GM10248 (cell line): ENCODE data around the gene BRD8.

Experiments
- CTCF ChIA-PET: fragments of 300-600 bp; sonication (Branson Sonifier 250); formaldehyde crosslinking; extraction: SDS; loops from one replicate; lab custom pipeline; 2021; ENCODE audit warnings: antibody characterized with exemption; lab: Yijun Ruan, JAX
- POLR2A ChIA-PET: fragments of 350-650 bp; sonication (Branson Sonifier 250); formaldehyde crosslinking; extraction: SDS; loops from one replicate; lab custom pipeline; 2020; ENCODE audit warnings: antibody characterized with exemption; lab: Yijun Ruan, JAX
- DNase-seq: peaks from one replicate; pipeline ENCODE4 v3.0.0; 2012; ENCODE audit errors: extremely low spot score
- TF ChIP-seq, protein P1 (sequence below): IDR thresholded peaks from 2 replicates; pipeline ENCODE4 v1.5.1; 2012; ENCODE audit warnings: mild to moderate bottlenecking, low read depth; ENCODE audit errors: extremely low read depth, missing control alignments, control extremely low read depth

Gene BRD8

GRCh38 chr5:138096997-138097828 is 81.2 kb downstream of the BRD8 start:
- TF ChIP-seq, protein P1, sequence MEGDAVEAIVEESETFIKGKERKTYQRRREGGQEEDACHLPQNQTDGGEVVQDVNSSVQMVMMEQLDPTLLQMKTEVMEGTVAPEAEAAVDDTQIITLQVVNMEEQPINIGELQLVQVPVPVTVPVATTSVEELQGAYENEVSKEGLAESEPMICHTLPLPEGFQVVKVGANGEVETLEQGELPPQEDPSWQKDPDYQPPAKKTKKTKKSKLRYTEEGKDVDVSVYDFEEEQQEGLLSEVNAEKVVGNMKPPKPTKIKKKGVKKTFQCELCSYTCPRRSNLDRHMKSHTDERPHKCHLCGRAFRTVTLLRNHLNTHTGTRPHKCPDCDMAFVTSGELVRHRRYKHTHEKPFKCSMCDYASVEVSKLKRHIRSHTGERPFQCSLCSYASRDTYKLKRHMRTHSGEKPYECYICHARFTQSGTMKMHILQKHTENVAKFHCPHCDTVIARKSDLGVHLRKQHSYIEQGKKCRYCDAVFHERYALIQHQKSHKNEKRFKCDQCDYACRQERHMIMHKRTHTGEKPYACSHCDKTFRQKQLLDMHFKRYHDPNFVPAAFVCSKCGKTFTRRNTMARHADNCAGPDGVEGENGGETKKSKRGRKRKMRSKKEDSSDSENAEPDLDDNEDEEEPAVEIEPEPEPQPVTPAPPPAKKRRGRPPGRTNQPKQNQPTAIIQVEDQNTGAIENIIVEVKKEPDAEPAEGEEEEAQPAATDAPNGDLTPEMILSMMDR: no peak
- ChIA-PET CTCF (interaction anchor here (1.0 to 2.1 kb wide), 6 partner anchors 9 to 61 kb away, joined by 3 to 6 read pairs (median 4); no protein-coding TSS in a partner anchor), POLR2A (no interaction called here)
- DNase-seq: no peak

DNA sequence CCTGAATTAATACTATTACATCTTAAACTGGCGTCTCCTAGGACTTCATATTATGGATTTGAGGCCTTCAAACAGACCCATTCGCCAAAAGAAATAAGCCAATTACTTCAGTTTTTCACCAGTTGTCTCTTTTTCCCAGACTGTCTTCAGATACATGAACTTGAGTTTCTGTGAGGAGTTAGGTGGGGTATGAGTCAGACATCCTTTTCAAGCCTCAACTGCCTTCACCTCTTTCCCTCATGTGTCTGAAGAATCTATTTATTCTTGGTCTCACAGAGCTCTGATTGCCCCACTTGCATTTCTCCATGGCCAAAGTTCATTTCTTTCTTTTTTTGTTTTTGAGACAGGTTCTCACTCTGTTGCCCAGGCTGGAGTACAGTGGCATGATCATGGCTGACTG is 82.1 kb downstream of the BRD8 start:
- POLR2A ChIA-PET: no interaction called here
- TF ChIP-seq, protein P1: no peak
- DNase-seq: no peak
- CTCF ChIA-PET: interaction anchor here (1.0 to 2.1 kb wide), 4 partner anchors 8 to 60 kb away, joined by 3 to 6 read pairs (median 4); no protein-coding TSS in a partner anchor

DNA sequence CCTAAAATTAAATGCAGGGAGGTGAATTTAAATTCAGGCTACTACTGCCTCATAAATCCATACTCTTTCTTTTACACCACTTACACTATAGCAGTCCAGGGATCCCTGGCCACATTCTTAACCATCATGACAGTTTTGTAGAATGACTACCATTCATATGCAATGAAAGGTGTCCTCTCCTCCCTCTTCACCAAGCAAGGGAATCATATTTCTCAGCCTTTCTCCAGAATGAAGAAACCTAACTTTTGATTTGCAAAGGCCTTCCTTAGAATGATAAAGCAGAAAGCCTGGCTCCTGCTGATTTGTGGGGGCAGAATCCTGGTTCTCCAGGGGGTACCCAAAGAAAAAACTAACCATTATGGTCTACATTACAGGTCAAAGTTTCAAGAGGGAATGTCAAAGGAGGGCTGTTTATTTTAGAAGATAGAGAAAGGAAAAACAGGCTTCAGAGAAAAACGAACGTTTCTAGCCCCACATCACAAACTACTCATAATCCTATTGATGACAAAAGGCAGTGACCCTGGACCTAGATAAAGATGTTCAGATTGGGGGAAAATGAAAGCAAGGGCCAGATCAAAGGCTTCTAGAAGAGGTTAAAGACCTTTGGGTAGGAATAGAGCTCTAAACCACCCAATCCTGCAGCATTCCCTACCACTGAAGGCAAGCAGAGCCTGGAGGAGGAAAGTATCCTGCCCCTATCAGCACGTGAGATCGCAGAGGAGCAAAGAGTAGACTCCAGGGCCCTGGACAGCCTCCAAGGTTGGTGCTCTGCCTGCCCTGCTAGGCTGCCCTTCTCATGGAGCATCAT is 83.1 kb downstream of the BRD8 start:
- DNase-seq: no peak
- TF ChIP-seq, protein P1: no peak
- ChIA-PET POLR2A (no interaction called here), CTCF (interaction anchor here (2.1 kb wide), 1 partner anchor 59 kb away, joined by 4 read pairs; no protein-coding TSS in a partner anchor)

DNA sequence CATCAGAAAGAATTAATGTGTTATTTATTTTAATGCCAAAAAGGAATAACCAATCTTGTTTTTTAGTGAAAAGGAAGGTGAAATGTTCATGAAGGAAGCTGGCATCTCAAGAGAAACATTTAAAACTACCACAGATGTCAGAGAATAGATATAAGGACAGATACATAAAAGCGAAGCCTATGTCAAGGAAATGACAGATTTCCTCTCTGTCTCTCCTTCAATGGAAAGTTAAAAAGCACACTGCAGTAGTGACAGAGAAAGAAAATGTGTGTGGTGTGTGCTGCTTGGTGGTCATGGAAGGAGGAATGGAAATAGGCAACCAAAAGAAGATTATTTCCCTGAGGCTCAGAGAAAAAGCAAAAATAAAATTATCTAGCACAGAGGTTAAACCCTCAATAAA is 85.4 kb downstream of the BRD8 start:
- ChIA-PET POLR2A (no interaction called here), CTCF (interaction anchor here (4.1 kb wide), 1 partner anchor 15 kb away, joined by 24 read pairs; no protein-coding TSS in a partner anchor)
- no peak for DNase-seq
- TF ChIP-seq, protein P1: no peak

DNA sequence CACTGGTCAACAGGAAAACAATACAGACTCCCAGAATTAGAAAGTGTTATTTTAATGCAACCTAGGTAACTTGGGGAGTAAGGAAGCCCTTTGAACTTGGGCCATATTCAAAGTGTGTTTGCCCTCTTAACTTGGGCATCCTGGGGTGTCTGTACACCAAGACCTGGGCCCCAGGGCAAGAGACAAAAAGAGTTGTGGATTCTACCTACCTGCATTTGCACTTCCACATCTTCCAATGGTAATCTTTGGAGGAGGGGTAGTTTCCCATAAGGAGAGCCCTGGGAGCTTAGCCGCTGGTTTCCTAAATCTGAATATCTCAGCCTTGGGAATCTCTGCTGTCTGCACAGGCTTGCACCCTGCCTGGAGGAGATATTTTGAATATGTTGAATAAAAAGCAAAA is 86.1 kb downstream of the BRD8 start:
- CTCF ChIA-PET: interaction anchor here (2.3 to 4.1 kb wide), 2 partner anchors 10 to 15 kb away, joined by 12 to 24 read pairs; no protein-coding TSS in a partner anchor
- TF ChIP-seq, protein P1: no peak
- POLR2A ChIA-PET: no interaction called here
- DNase-seq: no peak

DNA sequence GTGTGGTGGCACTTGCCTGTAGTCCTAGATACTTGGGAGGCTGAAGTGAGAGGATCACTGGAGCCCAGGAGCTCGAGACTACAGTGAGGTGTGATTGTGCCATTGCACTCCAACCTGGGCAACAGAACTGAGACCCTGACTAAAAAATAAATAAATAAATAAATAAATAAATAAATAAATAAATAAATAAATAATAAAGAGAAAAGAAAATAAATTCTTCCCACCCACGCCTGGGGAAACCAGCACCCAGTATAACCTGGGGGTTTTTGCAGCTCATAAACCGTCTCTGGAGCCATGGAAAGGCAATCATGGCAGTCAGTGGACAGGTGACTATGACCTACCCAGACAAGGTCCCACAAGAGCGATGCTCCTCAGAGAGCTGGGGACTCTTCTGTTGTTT is 86.7 kb downstream of the BRD8 start:
- TF ChIP-seq, protein P1: no peak
- DNase-seq: no peak
- CTCF ChIA-PET: interaction anchor here (0.7 to 4.1 kb wide), 7 partner anchors 9 to 56 kb away, joined by 3 to 24 read pairs (median 3); no protein-coding TSS in a partner anchor
- POLR2A ChIA-PET: no interaction called here
